ENCODE results near the gene ATAD3C. TPM values are rescaled to one million over a fixed set of nuclear protein-coding genes. Genes with fewer than 3 reads are reported as not detected.

Gene ATAD3C
- 1 to 10 TPM in 3 of 4 donors, under 1 TPM in 1; 0.42 to 9.9 (median 3.2) TPM for total RNA-seq

GRCh38 chr1:1449099-1449739 is at the start of gene ATAD3C:
ATAD3C (plus strand) TSS chr1:1449689; CDS start chr1:1450684, 995 bp downstream.
- Histone ChIP-seq H3K36me3 (no peaks in the 10 kb centered on the region), H3K9me3 (no peaks in the 10 kb centered on the region), H3K27ac (no peak within 1 kb of the TSS), H3K4me3 (no peak within 1 kb of the TSS), H3K27me3 (no peaks in the 10 kb centered on the region), H3K4me1 (no peaks in the 10 kb centered on the region)
- DNase-seq (ENCODE audit: low spot score in 2 of 2), result no peak
- WGBS, 2 donors, result 80 to 91% methylated on average over 6 of the region's 6 CpGs
- TF ChIP-seq CTCF (IDR thresholded peaks at IDR 0.05) (no peak), EP300 (IDR thresholded peaks at IDR 0.05) (no peak), POLR2A (IDR thresholded peaks at IDR 0.05) (no peak)

GRCh38 chr1:1399872-1400575 is 49.5 kb upstream of the ATAD3C start:
- Histone ChIP-seq H3K4me3 (peak overlapping the region; percentile 79 to 98 (median 90)), H3K4me1 (peaks cover 0 to 68% (median 20%) of the 10 kb centered on the region in 4 donors), H3K9me3 (no peaks in the 10 kb centered on the region), H3K27ac (peak overlapping the region; percentile 60 to 93 (median 79)), H3K27me3 (no peaks in the 10 kb centered on the region), H3K36me3 (peaks cover 0 to 81% (median 13%) of the 10 kb centered on the region in 3 donors)
- DNase-seq (ENCODE audit: low spot score in 2 of 2), result no peak
- TF ChIP-seq CTCF (IDR thresholded peaks at IDR 0.05), result no peak
- TF ChIP-seq POLR2A (IDR thresholded peaks at IDR 0.05), result no peak
- TF ChIP-seq EP300 (IDR thresholded peaks at IDR 0.05), result no peak
- WGBS, 2 donors, result 9% methylated on average over 24 to 34 of the region's 34 CpGs

- Histone ChIP-seq H3K4me1 (peaks cover 0 to 72% (median 25%) of the 10 kb centered on the region in 4 donors), H3K27me3 (no peaks in the 10 kb centered on the region), H3K9me3 (no peaks in the 10 kb centered on the region), H3K4me3 (peak overlapping the region in 1 of 4 donors; percentile 96), H3K36me3 (peaks cover 0 to 81% (median 10%) of the 10 kb centered on the region in 3 donors), H3K27ac (peak overlapping the region in 3 of 4 donors; percentile 69 to 93 (median 89))
- WGBS, 2 donors, result 78 to 83% methylated on average over 22 of the region's 22 CpGs
- no peak for TF ChIP-seq POLR2A (IDR thresholded peaks at IDR 0.05)
- TF ChIP-seq CTCF (IDR thresholded peaks at IDR 0.05), result no peak
- no peak for TF ChIP-seq EP300 (IDR thresholded peaks at IDR 0.05)
- no peak for DNase-seq (ENCODE audit: low spot score in 2 of 2)
Observed at GRCh38 chr1:1400576-1401456, 48.7 kb upstream of the ATAD3C start.

GRCh38 chr1:1401457-1402010 is 48.0 kb upstream of the ATAD3C start:
- no peak for DNase-seq (ENCODE audit: low spot score in 2 of 2)
- Histone ChIP-seq H3K27me3 (no peaks in the 10 kb centered on the region), H3K36me3 (peaks cover 0 to 77% (median 10%) of the 10 kb centered on the region in 3 donors), H3K4me1 (peaks cover 4 to 79% (median 32%) of the 10 kb centered on the region in 4 donors), H3K9me3 (no peaks in the 10 kb centered on the region), H3K27ac (no peak overlapping the region), H3K4me3 (no peak overlapping the region)
- 82 to 87% methylated on average over 7 of the region's 7 CpGs for WGBS, 2 donors
- TF ChIP-seq CTCF (IDR thresholded peaks at IDR 0.05), result no peak
- TF ChIP-seq POLR2A (IDR thresholded peaks at IDR 0.05), result no peak
- no peak for TF ChIP-seq EP300 (IDR thresholded peaks at IDR 0.05)
